ENCODE results near the gene ATP6V1B1.

Gene ATP6V1B1

DNA sequence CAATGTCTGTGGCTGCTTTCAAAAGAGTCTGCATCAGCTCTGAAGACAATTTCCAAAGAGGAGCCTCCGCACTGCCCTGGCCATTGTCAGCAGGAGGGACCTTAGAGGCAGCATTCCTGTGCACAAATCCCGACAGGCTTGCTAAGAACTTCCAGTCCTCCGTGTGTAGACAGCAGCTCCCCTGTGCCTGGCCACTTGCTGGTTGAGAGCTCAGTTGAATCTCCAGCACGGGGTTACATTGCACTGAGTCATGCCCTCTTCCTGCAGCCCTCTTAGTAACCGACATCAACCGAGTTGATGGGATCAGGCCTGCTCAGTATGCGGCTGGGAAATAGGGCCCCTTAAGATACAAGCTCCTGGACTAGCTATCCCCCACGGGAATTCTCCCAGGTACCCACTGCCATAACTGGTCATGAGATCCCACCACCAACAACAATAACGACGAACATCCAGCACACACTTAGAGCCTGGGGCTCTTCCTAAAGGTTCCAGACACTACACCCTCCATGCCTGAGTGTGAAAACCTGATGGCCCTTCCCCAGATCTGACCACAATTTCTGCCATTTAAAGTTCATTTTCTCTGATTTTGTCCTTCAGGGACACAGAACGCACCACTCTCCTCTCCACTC, 12.0 kb downstream of the ATP6V1B1 start:
- DNase-seq, result no peak

DNA sequence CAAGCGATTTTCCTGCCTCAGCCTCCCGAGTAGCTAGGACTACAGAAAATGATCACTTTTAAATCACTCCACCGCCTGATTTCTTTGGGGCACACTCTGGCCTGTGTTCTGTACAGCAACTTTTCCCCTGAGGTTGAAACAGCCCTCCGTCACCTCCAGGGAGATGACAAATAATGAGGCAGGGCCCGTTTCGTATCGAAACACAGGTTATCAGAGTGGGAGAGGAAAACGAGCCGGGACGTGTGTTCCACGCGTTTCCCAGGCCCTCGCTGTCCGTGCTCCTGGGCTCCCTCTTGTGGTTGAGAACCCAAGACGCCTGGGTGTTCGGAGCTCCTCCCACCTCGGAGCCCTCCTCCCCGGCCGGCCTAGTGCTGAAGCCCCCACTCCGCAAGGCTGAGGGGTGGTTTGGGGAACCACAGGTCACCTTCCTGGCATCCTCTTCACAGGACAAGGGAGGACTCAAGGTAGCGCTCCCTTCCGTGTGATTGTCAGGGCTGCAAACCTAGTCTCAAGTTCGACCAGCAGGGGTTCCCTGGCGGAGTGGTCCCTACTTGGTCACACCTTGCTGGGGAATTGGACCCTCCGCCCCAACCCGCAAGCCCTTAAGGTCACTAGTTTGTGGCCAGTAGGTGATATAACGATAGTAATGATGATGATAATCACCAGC, 12.8 kb downstream of the ATP6V1B1 start:
- peak; percentile 75 for DNase-seq

DNA sequence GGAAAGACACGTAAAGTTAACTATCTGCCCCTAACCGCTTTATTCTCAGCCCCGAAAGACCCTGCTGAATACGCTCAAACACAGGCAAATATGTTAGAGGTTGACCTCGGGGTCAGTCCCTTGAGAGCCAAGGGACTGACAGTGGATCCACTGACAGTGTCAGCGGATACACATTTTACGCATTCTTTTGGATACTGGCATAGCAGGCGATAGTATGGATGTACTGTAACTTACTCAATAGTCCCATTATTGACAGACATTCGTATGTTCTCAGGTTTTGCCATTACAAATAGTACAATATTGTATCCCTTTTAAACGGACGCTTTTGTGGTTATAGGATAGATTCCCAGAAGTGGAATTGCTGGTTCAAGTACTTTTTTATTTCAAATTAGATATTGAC, 13.4 kb downstream of the ATP6V1B1 start:
- DNase-seq, result no peak

DNA sequence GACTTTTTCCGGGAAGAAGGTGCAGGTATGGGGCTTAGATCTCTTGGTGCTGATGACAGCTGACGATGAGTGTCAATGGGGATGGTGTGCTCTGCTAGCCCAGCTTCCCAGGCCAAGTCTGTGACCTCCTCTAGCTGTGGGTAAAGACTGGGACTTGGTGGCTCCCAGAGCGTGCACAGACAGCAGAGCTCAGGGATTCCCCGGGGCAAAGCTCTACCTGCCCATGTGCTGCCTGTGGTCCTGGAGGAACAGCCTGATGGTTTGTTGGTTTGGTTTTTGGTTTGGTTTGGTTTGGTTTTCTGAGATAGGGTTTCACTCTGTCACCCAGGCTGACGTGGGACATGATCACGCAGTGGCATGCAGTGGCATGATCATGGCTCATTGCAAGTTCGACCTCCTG, 19.2 kb downstream of the ATP6V1B1 start:
- DNase-seq, result no peak

DNA sequence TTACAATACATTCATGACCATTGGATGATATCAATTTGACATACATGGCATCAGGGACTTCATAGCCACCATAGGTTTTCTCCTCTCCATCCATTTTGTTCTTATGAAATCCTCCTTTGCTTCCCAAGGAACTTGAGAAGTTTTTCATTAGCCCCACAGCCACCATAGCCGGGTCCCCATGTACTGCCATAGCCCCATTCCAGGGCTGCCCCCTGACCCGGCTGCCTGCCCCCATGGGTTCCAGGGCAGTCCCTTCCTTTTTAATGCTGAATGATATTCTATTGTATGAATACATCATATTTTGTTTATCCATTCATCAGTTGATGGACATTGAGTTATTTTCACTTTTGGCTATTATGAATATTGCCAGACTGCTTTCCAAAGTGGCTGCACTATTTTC, 20.4 kb downstream of the ATP6V1B1 start:
- no peak for DNase-seq

DNA sequence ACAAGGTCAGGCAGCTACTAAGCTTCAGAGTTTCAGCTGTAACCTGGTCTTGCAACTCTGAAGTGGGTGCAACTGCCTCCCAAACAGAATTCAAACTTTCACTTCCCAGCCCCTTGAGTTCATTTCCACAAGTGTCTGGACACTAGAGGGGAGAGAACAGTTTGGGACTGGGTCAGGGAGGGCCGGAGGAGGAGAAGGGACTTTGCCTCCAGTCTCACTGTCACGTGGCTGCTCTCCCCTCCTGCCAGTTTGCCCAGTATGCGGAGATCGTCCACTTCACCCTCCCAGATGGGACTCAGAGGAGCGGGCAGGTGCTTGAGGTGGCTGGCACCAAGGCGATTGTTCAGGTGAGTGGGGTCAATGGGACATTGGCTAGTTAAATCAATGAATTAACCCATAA, 22.1 kb downstream of the ATP6V1B1 start:
- no peak for DNase-seq

DNA sequence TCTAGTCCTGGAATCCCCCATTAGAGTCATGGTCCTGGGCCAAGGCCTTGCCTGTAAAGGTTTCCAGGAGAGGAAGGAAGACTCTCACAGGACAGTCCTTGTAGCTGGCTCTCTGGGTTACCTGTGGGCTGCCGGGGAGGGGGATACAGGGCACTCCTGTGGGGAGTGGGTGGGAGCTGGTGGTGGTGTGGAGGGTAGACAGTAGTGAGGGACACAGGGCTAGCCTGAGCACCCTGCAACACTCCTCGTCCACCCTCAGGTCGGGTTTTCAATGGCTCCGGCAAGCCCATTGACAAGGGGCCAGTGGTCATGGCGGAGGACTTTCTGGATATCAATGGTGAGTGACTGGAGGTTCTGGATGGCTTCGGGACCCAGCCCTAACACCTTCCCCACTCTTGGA, 23.1 kb downstream of the ATP6V1B1 start:
- no peak for DNase-seq

DNA sequence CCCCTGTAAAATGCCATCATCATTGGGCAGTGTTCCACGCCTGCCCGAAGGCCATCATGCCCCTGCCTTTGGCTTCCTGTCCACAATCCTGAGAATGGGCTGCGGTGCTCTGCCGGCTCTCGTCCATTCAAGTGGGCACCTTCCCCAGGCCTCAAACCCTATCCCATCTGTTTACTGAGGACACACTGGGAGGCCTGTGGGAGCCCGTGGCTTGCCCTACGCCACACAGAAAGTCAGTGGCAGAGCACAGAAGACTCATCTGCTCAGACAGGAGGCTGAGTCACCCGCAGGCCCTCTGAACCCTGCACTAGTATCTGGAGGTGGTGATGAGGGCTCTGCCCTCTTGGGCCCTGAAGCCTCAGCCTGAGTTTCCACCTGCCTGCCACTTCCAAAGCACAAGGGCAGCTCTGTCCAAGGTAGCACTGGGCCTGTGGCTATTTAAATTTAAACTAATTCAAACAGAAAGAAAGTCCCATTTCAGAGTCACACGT, 23.6 kb downstream of the ATP6V1B1 start:
- no peak for DNase-seq

DNA sequence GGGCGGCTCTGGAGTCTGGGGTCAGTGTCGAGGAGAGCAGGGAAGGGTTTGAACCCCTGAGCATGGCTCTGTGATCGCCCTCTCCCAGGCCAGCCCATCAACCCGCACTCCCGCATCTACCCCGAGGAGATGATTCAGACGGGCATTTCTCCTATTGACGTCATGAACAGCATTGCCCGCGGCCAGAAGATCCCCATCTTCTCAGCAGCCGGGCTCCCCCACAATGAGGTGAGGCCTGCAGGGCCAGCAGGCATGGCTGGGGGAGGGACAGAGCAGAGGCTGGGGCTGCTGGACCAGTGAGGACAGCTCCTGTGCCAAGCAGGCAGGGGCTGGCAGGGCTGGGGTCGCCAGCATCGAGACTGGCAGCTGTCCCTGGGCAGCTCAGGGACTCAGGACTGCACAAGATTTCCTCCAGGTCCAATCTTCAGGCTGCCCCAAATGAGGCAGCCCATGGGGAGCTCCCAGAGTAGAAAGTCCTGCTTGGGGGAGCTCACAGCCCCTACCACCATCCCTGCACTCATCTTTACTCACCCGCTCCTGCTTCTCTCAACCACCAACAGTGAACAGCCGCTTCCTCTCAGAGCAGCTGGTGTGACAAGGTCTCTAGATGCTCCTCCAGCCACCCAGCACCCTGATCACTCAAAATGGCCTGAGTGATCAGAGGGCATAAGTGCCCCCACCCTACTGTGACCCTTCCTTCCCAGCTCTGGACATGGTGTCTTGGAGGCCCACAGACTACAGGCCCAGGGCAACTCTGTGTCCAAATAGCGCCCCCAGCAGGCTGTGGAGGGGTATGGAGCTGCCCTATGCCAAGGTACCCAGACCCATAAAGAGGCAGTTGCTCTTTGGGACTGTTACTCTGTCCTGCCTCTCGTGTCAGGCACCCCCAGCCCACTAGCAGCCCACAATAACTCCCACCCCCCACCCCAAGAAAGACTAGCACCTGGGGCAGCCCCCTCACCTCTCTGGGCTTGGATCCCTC, 24.4 kb downstream of the ATP6V1B1 start:
- DNase-seq, result no peak

DNA sequence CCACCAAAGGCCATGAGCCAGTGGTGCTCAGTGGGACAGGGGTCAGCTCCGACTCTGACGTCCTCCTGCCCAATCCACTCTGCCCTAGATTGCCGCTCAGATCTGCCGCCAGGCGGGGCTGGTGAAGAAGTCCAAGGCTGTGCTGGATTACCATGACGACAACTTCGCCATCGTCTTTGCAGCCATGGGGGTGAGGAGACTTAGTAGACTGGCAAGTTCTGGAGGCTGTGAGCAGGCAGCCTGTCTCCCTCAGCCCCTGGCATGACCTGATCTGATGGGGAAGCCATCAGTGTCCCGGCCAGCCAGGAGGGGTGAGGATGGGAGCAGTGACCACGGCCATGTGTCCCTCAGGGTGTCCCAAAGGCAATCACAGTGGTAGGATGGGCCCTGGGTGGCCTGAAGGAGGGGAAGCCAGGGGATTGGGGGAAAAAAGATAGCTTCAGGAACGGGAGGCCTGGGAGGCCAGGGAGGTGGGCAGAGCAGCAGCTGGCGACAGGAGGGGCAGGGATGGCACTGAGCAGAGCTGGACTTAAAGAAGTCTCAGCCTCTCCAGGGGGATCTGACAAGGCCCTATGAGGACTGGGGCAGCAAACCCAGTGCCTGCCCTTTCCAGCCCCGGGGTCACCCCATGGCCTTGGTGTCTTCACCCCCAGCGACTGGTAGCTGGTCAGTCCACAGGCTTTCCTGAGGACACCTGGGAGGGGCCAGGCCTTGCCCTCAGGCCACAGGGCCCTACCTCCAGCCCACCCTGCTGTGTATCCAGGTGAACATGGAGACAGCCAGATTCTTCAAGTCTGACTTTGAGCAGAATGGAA, 25.3 kb downstream of the ATP6V1B1 start:
- DNase-seq, result no peak

DNA sequence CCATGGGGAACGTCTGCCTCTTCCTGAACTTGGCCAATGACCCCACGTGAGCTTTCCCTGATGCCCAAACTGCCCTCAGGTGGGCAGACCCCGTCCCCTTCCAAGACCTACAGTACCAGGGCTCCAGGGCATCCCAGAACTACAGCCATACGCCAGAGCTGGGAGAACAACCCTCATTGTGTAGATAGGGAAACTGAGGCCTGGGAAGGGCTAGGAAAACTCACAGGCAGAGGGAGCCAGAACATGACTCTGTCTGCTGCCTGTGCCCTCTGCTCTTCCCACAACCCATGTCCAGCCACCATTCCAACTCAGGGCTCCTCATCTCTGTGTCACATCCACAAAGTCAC, 25.9 kb downstream of the ATP6V1B1 start:
- DNase-seq, result no peak

DNA sequence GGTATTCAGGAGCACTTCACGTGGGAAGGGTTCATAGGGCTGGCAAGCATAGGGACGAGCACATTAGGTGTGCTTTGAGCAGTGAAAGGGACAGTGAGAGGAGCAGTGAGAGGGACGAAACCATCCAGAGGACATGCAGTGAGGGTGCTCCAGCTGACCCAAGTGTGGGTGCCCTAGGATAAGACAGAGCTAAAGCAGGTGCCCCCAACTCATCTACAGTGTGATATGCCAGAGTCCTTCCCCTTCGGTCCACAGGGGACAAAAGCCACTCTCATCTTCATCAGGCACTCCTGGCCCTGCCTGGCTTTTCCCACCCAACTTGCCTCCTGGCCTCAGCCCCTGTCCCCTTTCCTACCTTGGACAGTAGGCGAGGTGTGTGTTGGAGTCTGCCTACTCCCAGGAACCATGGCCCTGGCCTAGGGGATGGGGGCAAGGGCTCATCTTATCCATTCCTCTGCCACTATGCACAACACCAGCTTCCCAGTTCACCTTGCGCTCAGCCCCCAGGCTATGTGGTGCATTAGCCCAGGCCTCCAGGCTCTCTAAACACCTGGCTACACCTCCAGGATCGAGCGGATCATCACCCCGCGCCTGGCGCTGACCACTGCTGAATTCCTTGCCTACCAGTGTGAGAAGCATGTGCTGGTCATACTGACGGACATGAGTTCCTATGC, 26.6 kb downstream of the ATP6V1B1 start:
- DNase-seq, result no peak

DNA sequence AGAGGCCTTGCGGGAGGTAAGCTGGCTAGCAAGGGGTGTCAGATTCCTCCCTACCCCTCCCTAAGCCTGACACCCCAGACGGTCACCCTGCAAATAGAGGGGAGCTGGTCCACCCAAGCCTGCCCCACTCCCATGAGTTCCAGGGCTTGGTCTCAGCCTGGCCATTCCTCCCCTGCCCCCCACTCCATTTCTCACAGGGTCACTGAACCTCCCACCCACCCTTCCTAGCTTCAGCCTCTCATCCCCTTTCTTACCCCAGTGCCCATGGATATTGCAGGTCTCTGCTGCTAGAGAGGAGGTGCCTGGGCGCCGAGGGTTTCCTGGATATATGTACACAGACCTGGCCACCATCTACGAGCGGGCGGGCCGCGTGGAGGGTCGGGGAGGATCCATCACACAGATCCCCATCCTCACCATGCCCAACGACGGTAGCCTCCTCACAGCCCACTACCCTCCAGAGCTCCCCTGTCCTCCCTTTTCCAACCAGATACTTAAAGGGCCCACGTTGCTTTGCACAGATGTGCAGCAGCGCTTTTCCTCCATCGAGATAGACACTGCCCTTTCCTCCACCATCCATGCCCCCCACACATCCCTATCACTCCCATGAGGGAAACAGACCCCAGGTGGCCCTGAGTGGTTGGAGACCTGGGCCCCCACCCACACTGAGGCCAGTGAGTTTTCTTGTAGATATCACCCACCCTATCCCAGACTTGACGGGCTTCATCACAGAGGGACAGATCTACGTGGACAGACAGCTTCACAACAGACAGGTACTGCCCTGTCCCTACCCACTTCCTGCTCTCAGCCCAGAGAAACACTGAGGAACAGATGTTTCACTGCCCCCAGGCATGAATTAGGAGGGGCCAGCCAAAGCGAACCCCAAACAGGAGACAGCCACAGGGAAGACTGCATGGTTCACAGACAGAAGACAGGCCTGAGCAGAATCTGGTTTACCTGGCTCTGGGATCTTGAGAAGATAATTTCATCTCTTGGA, 27.5 kb downstream of the ATP6V1B1 start:
- no peak for DNase-seq

DNA sequence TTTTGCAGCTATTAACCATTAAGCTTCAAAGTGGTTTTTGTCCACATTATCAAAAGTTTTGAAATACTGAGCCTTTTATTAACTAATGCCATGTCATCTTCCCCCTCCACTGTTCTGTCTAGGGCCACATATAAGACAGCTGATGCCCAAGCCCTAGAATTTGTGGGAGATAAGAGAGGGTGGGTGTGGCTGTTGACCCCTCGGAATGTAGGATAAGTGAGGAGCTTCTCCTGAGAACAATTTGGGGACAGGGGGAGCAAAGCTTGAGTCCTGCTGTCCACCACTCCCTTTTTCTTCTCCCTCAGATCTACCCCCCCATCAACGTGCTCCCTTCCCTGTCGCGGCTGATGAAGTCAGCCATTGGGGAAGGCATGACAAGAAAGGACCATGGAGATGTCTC, 28.4 kb downstream of the ATP6V1B1 start:
- DNase-seq, result no peak

DNA sequence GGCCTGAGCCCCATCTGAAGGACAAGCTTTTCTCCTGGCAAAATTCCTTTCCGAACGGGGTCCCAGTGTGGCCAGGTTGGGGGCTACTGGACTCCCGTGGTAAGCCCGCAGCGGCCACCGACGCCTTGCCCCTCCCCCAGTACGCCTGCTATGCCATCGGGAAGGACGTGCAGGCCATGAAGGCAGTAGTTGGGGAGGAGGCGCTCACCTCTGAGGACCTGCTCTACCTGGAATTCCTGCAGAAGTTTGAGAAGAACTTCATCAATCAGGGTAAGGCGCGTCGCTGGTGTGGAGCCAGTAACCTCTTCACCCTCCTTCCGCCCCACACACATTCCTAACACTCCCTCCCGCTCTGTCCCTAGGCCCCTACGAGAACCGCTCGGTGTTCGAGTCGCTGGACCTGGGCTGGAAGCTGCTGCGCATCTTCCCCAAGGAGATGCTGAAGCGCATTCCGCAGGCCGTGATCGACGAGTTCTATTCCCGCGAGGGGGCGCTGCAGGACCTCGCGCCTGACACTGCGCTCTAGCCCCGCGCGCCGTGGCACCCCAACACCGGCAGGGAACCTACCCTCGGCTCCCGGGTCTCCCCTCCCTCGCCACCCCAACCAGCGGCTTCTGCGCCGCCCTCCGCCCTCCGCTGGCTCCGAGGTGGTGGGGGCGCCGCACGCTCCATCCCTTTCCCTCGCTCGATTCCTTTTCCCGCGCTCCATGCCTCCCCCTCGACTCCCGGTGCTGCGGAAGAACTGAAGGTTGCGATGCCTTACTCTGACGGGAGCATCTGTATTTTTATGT, 29.1 kb downstream of the ATP6V1B1 start:
- DNase-seq, result peak; percentile 84

DNA sequence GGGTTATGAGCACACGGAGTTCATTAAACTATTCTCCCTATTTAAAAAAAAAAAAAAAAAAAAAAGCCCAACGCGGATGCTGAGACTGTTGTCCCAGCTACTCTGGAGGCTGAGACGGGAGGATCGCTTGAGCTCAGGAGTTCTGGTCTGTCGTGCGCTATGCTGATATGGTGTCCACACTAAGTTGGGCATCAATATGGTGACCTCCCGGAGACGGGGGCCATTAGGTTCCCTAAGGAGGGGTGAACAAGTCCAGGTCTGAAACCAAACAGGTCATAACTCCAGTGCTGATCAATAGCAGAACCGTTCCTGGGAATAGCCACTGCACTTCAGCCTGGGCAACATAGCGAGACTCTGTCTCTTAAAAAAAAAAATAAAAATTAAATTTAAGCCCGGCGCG, 29.8 kb downstream of the ATP6V1B1 start:
- DNase-seq, result no peak

DNA sequence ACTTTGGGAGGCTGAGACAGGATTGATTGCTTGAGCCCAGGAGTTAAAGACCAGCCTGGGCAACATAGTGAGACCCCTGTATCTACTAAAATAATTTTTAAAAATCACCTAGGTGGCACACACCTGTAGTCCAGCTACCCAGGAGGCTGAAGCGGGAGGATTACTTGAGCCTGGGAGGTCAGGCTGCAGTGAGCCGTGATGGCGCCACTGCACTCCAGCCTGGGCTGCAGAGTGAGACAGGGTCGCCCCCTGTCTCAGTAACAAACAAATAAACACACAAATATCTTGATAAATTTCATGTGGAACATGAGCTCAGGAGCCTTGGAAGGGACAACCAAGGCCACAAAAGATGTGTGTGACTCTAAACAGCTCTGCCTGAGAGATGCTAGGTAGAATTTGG, 31.0 kb downstream of the ATP6V1B1 start:
- no peak for DNase-seq

DNA sequence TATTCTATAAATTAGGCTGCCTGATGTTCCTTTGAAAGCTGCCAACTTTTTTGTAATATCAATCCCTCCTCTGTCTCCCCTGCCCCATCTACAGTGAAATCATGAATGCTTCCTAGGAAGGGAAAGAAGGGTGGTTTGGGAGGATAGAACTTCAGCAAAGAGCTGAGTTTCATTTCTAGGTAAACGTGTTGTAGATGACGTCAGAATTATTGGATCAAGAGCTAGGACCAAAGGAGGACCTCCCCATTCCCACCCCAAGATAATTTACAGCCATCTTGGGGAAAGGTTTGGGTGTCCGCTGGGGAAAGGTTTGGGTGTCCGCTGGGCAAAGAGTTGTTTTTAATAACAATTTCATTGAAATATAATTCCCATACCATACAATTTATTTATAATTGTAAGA, 31.5 kb downstream of the ATP6V1B1 start:
- DNase-seq, result no peak

DNA sequence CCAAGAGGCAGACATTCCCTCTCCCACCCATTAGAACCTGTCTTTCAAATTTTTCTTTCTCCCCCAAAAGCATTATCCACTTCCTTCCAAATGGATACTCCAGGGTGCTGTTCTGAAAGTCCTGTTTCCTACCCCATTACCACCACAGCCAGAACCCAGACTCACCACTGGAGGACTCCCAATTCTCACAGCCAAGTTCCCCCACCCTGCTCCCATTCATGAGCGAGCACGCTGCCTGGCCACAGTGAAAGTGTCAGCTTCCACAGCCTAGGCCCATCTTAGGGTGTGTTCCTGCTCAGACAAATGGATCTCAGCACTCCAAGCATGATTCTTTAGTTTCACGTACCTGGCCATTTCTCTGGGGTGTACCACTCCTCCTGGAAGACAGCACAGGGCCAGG, 38.9 kb downstream of the ATP6V1B1 start:
- DNase-seq, result no peak

DNA sequence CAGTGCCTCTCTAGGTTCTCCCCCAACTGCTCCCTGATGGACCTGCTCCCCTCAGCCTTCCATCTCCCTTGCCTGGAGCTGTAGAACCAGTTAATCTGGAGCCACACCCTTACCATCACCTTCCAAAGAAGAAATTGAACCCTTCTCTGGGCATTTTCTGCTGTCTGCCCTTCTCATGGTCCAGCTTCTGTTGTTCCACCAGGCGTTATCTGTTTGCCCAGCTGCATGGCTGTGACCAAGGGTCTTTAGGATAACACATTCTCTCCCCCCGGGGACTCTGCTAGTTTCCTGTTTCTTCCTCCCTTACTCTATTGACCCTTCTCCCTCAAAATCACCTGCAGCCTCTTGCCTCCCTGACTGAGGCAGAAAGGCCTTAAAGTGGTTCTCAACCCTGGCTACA, 39.5 kb downstream of the ATP6V1B1 start:
- DNase-seq, result no peak

Measured in T-helper 9 cell (primary cell).